ENCODE results near the gene PLCB1.

PLCB1 gene

DNA sequence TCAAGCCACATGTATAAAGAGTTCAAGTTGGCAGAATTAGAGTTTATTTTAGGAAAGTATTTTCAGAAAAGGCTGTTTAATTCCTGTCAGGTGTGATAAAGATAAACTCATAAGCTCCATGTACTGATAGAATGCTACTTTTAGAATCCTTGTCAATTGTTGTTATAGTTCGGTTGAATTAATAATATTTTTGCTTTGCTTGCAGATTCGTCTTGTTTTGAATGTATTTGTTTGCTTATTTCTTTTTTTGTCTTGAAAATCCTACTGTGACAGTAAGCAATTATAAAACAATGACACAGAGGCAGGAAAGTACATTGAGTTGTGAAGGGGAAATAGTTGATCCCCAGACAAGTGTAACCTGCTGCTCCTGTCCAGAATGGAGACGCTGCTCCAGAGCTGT is 602.9 kb downstream of the PLCB1 start:
- H3K27me3 Mint-ChIP-seq (ENCODE audit: low read depth, poor library complexity), result no peaks in the 10 kb centered on the region
- peaks cover 19% of the 10 kb centered on the region for H3K36me3 Mint-ChIP-seq (ENCODE audit: low read depth)
- H3K4me1 Mint-ChIP-seq, result no peaks in the 10 kb centered on the region
- TF ChIP-seq, protein P1, sequence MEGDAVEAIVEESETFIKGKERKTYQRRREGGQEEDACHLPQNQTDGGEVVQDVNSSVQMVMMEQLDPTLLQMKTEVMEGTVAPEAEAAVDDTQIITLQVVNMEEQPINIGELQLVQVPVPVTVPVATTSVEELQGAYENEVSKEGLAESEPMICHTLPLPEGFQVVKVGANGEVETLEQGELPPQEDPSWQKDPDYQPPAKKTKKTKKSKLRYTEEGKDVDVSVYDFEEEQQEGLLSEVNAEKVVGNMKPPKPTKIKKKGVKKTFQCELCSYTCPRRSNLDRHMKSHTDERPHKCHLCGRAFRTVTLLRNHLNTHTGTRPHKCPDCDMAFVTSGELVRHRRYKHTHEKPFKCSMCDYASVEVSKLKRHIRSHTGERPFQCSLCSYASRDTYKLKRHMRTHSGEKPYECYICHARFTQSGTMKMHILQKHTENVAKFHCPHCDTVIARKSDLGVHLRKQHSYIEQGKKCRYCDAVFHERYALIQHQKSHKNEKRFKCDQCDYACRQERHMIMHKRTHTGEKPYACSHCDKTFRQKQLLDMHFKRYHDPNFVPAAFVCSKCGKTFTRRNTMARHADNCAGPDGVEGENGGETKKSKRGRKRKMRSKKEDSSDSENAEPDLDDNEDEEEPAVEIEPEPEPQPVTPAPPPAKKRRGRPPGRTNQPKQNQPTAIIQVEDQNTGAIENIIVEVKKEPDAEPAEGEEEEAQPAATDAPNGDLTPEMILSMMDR (IDR thresholded peaks at IDR 0.05), result no peak
- no peak for DNase-seq
- no peak overlapping the region for H3K27ac Mint-ChIP-seq
- H3K4me3 Mint-ChIP-seq, result no peak overlapping the region
- no peaks in the 10 kb centered on the region for H3K9me3 Mint-ChIP-seq

DNA sequence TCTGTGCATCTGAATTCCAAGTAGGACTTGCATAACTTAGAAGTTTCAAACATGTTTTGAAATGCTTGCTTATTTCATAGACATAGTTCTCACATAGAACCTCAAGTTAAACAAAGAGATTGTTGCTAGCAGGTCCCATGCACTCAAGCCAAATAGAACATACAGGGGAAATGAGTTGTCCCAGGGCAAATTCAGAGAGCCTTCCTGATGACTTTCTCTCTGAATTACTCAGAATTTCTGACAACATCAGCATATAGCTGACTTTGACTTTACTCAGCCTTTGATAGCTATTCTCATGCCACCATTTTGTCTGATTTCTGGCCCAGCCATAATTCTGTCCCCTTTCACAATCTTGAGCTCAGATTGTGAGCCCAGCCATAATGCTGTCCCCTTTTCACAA is 603.6 kb downstream of the PLCB1 start:
- TF ChIP-seq, protein P1 (IDR thresholded peaks at IDR 0.05), result no peak
- H3K27me3 Mint-ChIP-seq (ENCODE audit: low read depth, poor library complexity), result no peaks in the 10 kb centered on the region
- peaks cover 22% of the 10 kb centered on the region for H3K36me3 Mint-ChIP-seq (ENCODE audit: low read depth)
- H3K4me1 Mint-ChIP-seq, result no peaks in the 10 kb centered on the region
- no peak overlapping the region for H3K4me3 Mint-ChIP-seq
- H3K27ac Mint-ChIP-seq, result no peak overlapping the region
- no peak for DNase-seq
- no peaks in the 10 kb centered on the region for H3K9me3 Mint-ChIP-seq

DNA sequence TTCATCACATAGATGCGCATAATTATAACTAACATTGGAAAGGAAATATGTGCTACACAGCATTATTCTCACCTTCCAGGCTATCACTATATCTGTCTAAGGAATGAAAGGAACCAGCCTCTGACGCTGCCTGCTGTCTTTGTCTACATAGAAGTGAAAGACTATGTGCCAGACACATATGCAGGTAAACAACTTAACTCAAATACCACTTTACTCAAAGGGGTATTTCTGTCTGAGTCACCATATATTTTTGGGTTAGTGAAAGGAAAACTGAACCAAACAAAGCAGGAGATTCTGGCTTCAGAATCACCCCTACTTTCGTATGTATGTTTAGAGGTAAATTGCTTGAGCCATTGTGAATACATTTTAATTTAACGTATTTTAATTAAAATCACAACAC is 608.2 kb downstream of the PLCB1 start:
- TF ChIP-seq, protein P1 (IDR thresholded peaks at IDR 0.05), result no peak
- H3K27me3 Mint-ChIP-seq (ENCODE audit: low read depth, poor library complexity), result no peaks in the 10 kb centered on the region
- H3K4me1 Mint-ChIP-seq, result no peaks in the 10 kb centered on the region
- H3K4me3 Mint-ChIP-seq, result no peak overlapping the region
- DNase-seq, result no peak
- no peaks in the 10 kb centered on the region for H3K9me3 Mint-ChIP-seq
- no peak overlapping the region for H3K27ac Mint-ChIP-seq
- H3K36me3 Mint-ChIP-seq (ENCODE audit: low read depth), result peaks cover 44% of the 10 kb centered on the region

DNA sequence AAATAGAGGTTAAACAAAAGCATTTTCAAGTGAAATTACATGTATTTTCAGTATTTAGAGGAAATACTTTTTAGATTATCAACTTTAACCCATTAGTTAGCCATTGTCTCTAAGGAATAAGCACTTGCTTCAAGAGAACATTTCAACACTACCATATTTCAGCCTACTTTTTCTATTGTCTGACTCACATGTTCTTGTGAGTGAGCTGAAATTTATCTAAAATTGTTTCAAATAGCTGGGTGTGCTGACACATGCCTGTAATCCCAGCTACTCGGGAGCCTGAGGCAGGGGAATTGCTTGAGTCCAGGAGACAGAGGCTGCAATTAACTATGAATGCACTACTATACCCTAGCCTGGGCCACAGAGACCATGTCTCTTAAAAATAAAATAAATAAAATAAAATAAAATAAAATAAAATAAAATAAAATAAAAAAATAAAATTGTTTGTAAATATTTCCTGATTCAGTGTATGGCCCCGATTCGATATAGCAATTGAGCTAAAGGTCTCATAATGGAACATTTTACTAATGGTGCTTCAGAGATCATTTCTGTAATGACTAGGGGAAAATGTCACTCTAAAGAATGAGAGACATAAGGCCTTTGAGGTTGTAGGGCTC is 612.3 kb downstream of the PLCB1 start:
- Mint-ChIP-seq H3K27me3 (ENCODE audit: low read depth, poor library complexity) (no peaks in the 10 kb centered on the region), H3K9me3 (no peaks in the 10 kb centered on the region), H3K36me3 (ENCODE audit: low read depth) (peaks cover 29% of the 10 kb centered on the region), H3K27ac (no peak overlapping the region), H3K4me1 (no peaks in the 10 kb centered on the region), H3K4me3 (no peak overlapping the region)
- TF ChIP-seq, protein P1 (IDR thresholded peaks at IDR 0.05), result no peak
- DNase-seq, result no peak

DNA sequence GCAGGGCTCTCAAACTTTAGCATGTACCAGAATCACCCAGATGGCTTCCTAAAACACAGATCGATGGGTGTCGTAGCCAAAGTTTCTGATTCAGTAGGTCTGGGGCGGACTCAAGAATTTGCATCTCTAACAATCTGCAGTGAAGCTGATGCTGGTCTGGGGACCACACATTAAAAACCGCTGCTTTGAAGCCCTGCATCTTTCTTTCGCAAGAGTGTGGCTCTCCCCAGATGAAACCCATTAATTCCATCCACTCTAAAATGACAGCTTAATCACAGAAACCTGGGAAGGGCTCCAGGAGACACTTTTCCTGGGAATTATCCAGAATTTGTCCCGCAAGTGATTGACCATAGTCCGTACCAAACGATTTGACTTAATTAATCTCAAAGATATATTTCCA is 617.0 kb downstream of the PLCB1 start:
- no peak overlapping the region for H3K27ac Mint-ChIP-seq
- no peak overlapping the region for H3K4me3 Mint-ChIP-seq
- no peaks in the 10 kb centered on the region for H3K27me3 Mint-ChIP-seq (ENCODE audit: low read depth, poor library complexity)
- H3K9me3 Mint-ChIP-seq, result no peaks in the 10 kb centered on the region
- H3K4me1 Mint-ChIP-seq, result no peaks in the 10 kb centered on the region
- no peaks in the 10 kb centered on the region for H3K36me3 Mint-ChIP-seq (ENCODE audit: low read depth)
- no peak for DNase-seq
- TF ChIP-seq, protein P1 (IDR thresholded peaks at IDR 0.05), result no peak

DNA sequence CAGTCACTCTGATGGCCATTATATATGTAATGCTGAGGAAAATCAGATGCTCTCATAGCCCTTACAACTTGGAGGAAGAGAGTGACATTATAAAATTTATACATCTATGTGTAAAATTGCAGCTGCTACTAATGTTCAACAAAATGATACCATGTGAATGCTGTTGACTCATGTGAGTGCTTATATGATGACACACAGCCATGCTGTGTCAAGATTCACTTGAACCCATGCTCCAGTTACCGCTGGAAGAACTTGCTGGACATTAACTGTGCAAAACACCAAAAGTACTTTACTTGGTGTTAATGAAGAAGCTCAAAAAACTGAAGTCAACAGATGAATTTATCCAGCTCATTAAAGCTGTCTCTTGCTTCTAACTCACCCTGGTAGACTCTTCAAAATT is 617.9 kb downstream of the PLCB1 start:
- no peaks in the 10 kb centered on the region for H3K4me1 Mint-ChIP-seq
- no peaks in the 10 kb centered on the region for H3K9me3 Mint-ChIP-seq
- no peak overlapping the region for H3K4me3 Mint-ChIP-seq
- DNase-seq, result no peak
- H3K36me3 Mint-ChIP-seq (ENCODE audit: low read depth), result no peaks in the 10 kb centered on the region
- TF ChIP-seq, protein P1 (IDR thresholded peaks at IDR 0.05), result no peak
- no peak overlapping the region for H3K27ac Mint-ChIP-seq
- H3K27me3 Mint-ChIP-seq (ENCODE audit: low read depth, poor library complexity), result no peaks in the 10 kb centered on the region
